Fibroblast of skin of abdomen (primary cell): Measurements from ENCODE around the gene MPV17.
"Not testable (repeated sequence)": the region's sequence is repeated elsewhere in the genome, so short reads cannot be mapped to it uniquely, and the experiment has no call there.

Experiments
- DNase-seq: peaks from one replicate; pipeline ENCODE4 v3.0.0-alpha.2; 2013

MPV17 gene

GRCh38 chr2:27323596-27324285 lies 844 bp upstream of the MPV17 start:
- no peak for DNase-seq

GRCh38 chr2:27322301-27322765 lies 564 bp downstream of the MPV17 start:
- no peak for DNase-seq

- peak; percentile 97 for DNase-seq
These were observed 1.8 kb downstream of the MPV17 start for GRCh38 chr2:27320958-27321543.

- not testable (repeated sequence) for DNase-seq
These were observed 3.1 kb downstream of the MPV17 start for GRCh38 chr2:27319839-27320238.

- no peak for DNase-seq
These were observed 6.1 kb downstream of the MPV17 start for GRCh38 chr2:27316655-27317412.

GRCh38 chr2:27315122-27315521 lies 7.8 kb downstream of the MPV17 start:
- no peak for DNase-seq

- DNase-seq = no peak
These were observed 8.2 kb downstream of the MPV17 start for GRCh38 chr2:27314709-27315108.

GRCh38 chr2:27313882-27314645 lies 8.8 kb downstream of the MPV17 start:
- DNase-seq = no peak

- DNase-seq = no peak
These were observed 10.7 kb downstream of the MPV17 start for GRCh38 chr2:27312152-27312551.

GRCh38 chr2:27309651-27310050 lies 13.2 kb downstream of the MPV17 start:
- no peak for DNase-seq

GRCh38 chr2:27308359-27308881 lies 14.5 kb downstream of the MPV17 start, which contains the start of gene UCN:
Gene UCN (minus strand): TSS chr2:27308445. CDS start chr2:27307895, 550 bp downstream.
- peak; percentile 29 for DNase-seq

- no peak for DNase-seq
These were observed 15.1 kb downstream of the MPV17 start for GRCh38 chr2:27307545-27308358.

GRCh38 chr2:27307287-27307544 lies 15.7 kb downstream of the MPV17 start:
- DNase-seq = no peak

GRCh38 chr2:27306573-27307286 lies 16.2 kb downstream of the MPV17 start:
- no peak for DNase-seq

- DNase-seq = no peak
These were observed 16.8 kb downstream of the MPV17 start for GRCh38 chr2:27306136-27306535.

- no peak for DNase-seq
These were observed 17.4 kb downstream of the MPV17 start for GRCh38 chr2:27305516-27305915.

- no peak for DNase-seq
These were observed 18.2 kb downstream of the MPV17 start for GRCh38 chr2:27304488-27305240.

GRCh38 chr2:27303093-27304025 lies 19.5 kb downstream of the MPV17 start:
- peak; percentile 67 for DNase-seq

GRCh38 chr2:27300606-27301005 lies 22.3 kb downstream of the MPV17 start:
- DNase-seq = not testable (repeated sequence)
